Measurements from ENCODE around the gene APP. TPM values are rescaled to one million over a fixed set of nuclear protein-coding genes. Genes with fewer than 3 reads are reported as not detected.

The APP gene
- total and polyA plus RNA-seq, 2 of the 13 experiments (the other 11 are each of a cell fraction or from before 2014, with no cell fraction given): 70.6 to 262 TPM

- Histone ChIP-seq H3K4me3 (replicated peaks in 1 of 3; ENCODE audit: insufficient read depth in 1 of 3, low read depth in 2 of 3, low read length in 3 of 3) (no peak overlapping the region), H3K4me2 (ENCODE audit: low read depth, low read length) (no peak overlapping the region), H3K27ac (ENCODE audit: extremely low read length, insufficient read depth, low read length) (no peak overlapping the region), H3K4me1 (ENCODE audit: insufficient read depth, low read length) (peaks cover 33% of the 10 kb centered on the region), H3K27me3 (ENCODE audit: control insufficient read depth in 1 of 2, insufficient read depth in 2 of 2, low read length in 2 of 2) (no peaks in the 10 kb centered on the region), H3K9ac (ENCODE audit: insufficient read depth, low read depth, low read length) (no peak overlapping the region), H3K9me3 (ENCODE audit: low read length) (no peaks in the 10 kb centered on the region), H2AFZ (ENCODE audit: low read length) (no peak overlapping the region), H4K20me1 (ENCODE audit: insufficient read depth, low read length) (peaks cover 3% of the 10 kb centered on the region), H3K79me2 (ENCODE audit: insufficient read depth, low read length) (peaks cover 20% of the 10 kb centered on the region), H3K36me3 (replicated peaks in 1 of 2; ENCODE audit: control insufficient read depth in 1 of 2, insufficient read depth in 2 of 2, low read length in 2 of 2) (no peaks in the 10 kb centered on the region; a peak in 1 of 5 replicates)
- WGBS (ENCODE audit: low lambda C conversion rate): 81% methylated on average over 4 of the region's 4 CpGs
- TF ChIP-seq DPF2 (CRISPR knock-in tag; IDR thresholded peaks at IDR 0.05; ENCODE audit: borderline replicate concordance, low read depth) (no peak), XBP1 (CRISPR knock-in tag; IDR thresholded peaks at IDR 0.05) (no peak), ZNF83 (CRISPR knock-in tag; IDR thresholded peaks at IDR 0.05; ENCODE audit: borderline replicate concordance) (no peak), PHF21A (CRISPR knock-in tag; IDR thresholded peaks at IDR 0.05) (no peak), NCOA2 (CRISPR knock-in tag; IDR thresholded peaks at IDR 0.05) (no peak)
- ATAC-seq (no peak), FAIRE-seq (no peak), DNase-seq (ENCODE audit: low spot score) (no peak)
- intact Hi-C loops (cut with micrococcal nuclease; ENCODE audit: unreplicated experiment): no loop called here
- in situ Hi-C loops (cut with HindIII; ENCODE audit: extremely low pct_ligation_motif_present, low pct_unique_long_range_greater_than_20kb): no loop called here
- BruUV-seq (replicated peaks): no TSS peak
- ChIA-PET CTCF (ENCODE audit: low intra/inter-chr PET ratio, low total read pairs) (no interaction called here), POLR2A (no interaction called here)
These were observed 49.7 kb downstream of the APP start for GRCh38 chr21:26120828-26121227.

- Histone ChIP-seq H3K79me2 (ENCODE audit: insufficient read depth, low read length) (peaks cover 17% of the 10 kb centered on the region), H3K4me1 (ENCODE audit: insufficient read depth, low read length) (peaks cover 24% of the 10 kb centered on the region), H3K9me3 (ENCODE audit: low read length) (no peaks in the 10 kb centered on the region), H3K27ac (ENCODE audit: extremely low read length, insufficient read depth, low read length) (no peak overlapping the region), H3K9ac (ENCODE audit: insufficient read depth, low read depth, low read length) (no peak overlapping the region), H3K36me3 (replicated peaks in 1 of 2; ENCODE audit: control insufficient read depth in 1 of 2, insufficient read depth in 2 of 2, low read length in 2 of 2) (no peaks in the 10 kb centered on the region; a peak in 1 of 5 replicates), H2AFZ (ENCODE audit: low read length) (no peak overlapping the region), H3K4me3 (replicated peaks in 1 of 3; ENCODE audit: insufficient read depth in 1 of 3, low read depth in 2 of 3, low read length in 3 of 3) (no peak overlapping the region), H3K27me3 (ENCODE audit: control insufficient read depth in 1 of 2, insufficient read depth in 2 of 2, low read length in 2 of 2) (no peaks in the 10 kb centered on the region), H4K20me1 (ENCODE audit: insufficient read depth, low read length) (peaks cover 7% of the 10 kb centered on the region), H3K4me2 (ENCODE audit: low read depth, low read length) (no peak overlapping the region)
- ATAC-seq (no peak), DNase-seq (ENCODE audit: low spot score) (no peak), FAIRE-seq (no peak)
- BruUV-seq (replicated peaks): no TSS peak
- in situ Hi-C loops (cut with HindIII; ENCODE audit: extremely low pct_ligation_motif_present, low pct_unique_long_range_greater_than_20kb): no loop called here
- 33% methylated on average over 1 of the region's 1 CpG for WGBS (ENCODE audit: low lambda C conversion rate)
- POLR2A ChIA-PET: no interaction called here
- CTCF ChIA-PET (ENCODE audit: low intra/inter-chr PET ratio, low total read pairs): no interaction called here
- intact Hi-C loops (cut with micrococcal nuclease; ENCODE audit: unreplicated experiment): no loop called here
- no peak for TF ChIP-seq ZNF10 (CRISPR knock-in tag; IDR thresholded peaks at IDR 0.05; ENCODE audit: borderline replicate concordance, low read depth)
- TF ChIP-seq ZNF724P (CRISPR knock-in tag; IDR thresholded peaks at IDR 0.05; ENCODE audit: borderline replicate concordance): no peak
- no peak for TF ChIP-seq KAT7 (CRISPR knock-in tag; IDR thresholded peaks at IDR 0.05; ENCODE audit: borderline replicate concordance)
- TF ChIP-seq ZNF18 (CRISPR knock-in tag; IDR thresholded peaks at IDR 0.05; ENCODE audit: insufficient replicate concordance): no peak
- TF ChIP-seq TFDP2 (CRISPR knock-in tag; IDR thresholded peaks at IDR 0.05): no peak
- no peak for TF ChIP-seq DRAP1 (CRISPR knock-in tag; IDR thresholded peaks at IDR 0.05)
- no peak for TF ChIP-seq SALL2 (CRISPR knock-in tag; IDR thresholded peaks at IDR 0.05)
- TF ChIP-seq SOX13 (IDR thresholded peaks at IDR 0.05): no peak
- TF ChIP-seq SOX13 (CRISPR knock-in tag; conservative IDR thresholded peaks at IDR 0.05 in 1 of 2, IDR thresholded peaks at IDR 0.05 in 1 of 2): no peak
- TF ChIP-seq PTBP1 (IDR thresholded peaks at IDR 0.05; ENCODE audit: low read depth, low read length, poor library complexity, severe bottlenecking): no peak
- TF ChIP-seq ZNF839 (CRISPR knock-in tag; IDR thresholded peaks at IDR 0.05; ENCODE audit: borderline replicate concordance): no peak
- no peak for TF ChIP-seq PHF8 (CRISPR knock-in tag; IDR thresholded peaks at IDR 0.05)
- no peak for TF ChIP-seq IRX3 (CRISPR knock-in tag; IDR thresholded peaks at IDR 0.05; ENCODE audit: borderline replicate concordance, low read depth)
These were observed 50.7 kb downstream of the APP start for GRCh38 chr21:26119906-26120305.

Measured in HepG2 (cell line).